ENCODE data around the gene AFF1.

- TF ChIP-seq CTCF (conservative IDR thresholded peaks at IDR 0.05), result no peak
- no peak for TF ChIP-seq EZH2 (IDR thresholded peaks at IDR 0.05; ENCODE audit: low read depth)
Observed at GRCh38 chr4:86980230-86980629, 45.4 kb downstream of the AFF1 start.
